T-helper 1 cell (primary cell): ENCODE measurements around the gene PDK1.

Experiments
- DNase-seq, 5 donors: peaks; one replicate each; pipeline ENCODE4 v3.0.0-alpha.2; 2012 to 2020

PDK1 gene

GRCh38 chr2:172642301-172643020 lies 86.6 kb downstream of the PDK1 start:
- DNase-seq: no peak

- no peak for DNase-seq
Observed at GRCh38 chr2:172643142-172643541, 87.3 kb downstream of the PDK1 start.

GRCh38 chr2:172647439-172647838 lies 91.5 kb downstream of the PDK1 start:
- DNase-seq: no peak

GRCh38 chr2:172655091-172655837 lies 99.4 kb downstream of the PDK1 start:
- DNase-seq: no peak

- DNase-seq: no peak
Observed at GRCh38 chr2:172655838-172656573, 100.1 kb downstream of the PDK1 start.
